ENCODE measurements around the gene YIPF4. TPM values are rescaled to one million over a fixed set of nuclear protein-coding genes. Genes with fewer than 3 reads are reported as not detected.

Gene YIPF4
- polyA plus RNA-seq, 1 donor (not counting 4 experiments of a cell fraction or from before 2014, with no cell fraction given), result 22.7 TPM

DNA sequence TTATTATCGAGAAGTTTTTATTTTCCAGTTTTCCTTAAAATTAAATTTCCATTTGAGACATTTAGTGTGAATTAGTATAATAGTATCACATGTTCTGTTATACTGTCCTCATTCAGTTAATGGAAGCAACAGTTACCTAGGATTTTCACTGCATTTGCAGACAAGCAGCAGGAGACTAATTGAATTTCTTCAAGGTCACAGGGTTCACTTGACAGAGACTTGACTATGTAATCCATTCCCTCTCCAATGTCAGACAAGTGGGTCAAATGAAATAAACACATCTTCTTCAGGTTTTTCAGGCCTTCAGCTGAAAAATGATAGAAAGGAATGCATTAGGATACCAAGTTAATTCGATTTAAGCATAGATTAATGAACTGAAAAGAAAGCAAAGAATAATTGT lies 39.7 kb upstream of the YIPF4 start:
- H2AFZ ChIP-seq (ENCODE audit: control insufficient read depth, low read length), result no peak overlapping the region
- H3K27ac ChIP-seq (ENCODE audit: control insufficient read depth, insufficient read depth, low read length), result no peak overlapping the region
- no peaks in the 10 kb centered on the region for H3K9me3 ChIP-seq (ENCODE audit: control insufficient read depth, low read depth, low read length)
- TF ChIP-seq, protein P1, sequence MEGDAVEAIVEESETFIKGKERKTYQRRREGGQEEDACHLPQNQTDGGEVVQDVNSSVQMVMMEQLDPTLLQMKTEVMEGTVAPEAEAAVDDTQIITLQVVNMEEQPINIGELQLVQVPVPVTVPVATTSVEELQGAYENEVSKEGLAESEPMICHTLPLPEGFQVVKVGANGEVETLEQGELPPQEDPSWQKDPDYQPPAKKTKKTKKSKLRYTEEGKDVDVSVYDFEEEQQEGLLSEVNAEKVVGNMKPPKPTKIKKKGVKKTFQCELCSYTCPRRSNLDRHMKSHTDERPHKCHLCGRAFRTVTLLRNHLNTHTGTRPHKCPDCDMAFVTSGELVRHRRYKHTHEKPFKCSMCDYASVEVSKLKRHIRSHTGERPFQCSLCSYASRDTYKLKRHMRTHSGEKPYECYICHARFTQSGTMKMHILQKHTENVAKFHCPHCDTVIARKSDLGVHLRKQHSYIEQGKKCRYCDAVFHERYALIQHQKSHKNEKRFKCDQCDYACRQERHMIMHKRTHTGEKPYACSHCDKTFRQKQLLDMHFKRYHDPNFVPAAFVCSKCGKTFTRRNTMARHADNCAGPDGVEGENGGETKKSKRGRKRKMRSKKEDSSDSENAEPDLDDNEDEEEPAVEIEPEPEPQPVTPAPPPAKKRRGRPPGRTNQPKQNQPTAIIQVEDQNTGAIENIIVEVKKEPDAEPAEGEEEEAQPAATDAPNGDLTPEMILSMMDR (optimal IDR thresholded peaks at IDR 0.05 in 1 of 3, IDR thresholded peaks at IDR 0.05 in 1 of 3, conservative IDR thresholded peaks at IDR 0.05 in 1 of 3; ENCODE audit: extremely low read depth in 1 of 3, insufficient read depth in 2 of 3, low read length in 3 of 3), result no peak
- TF ChIP-seq EZH2 (IDR thresholded peaks at IDR 0.05; ENCODE audit: low read length), result no peak
- H3K27me3 ChIP-seq (ENCODE audit: control insufficient read depth, extremely low read depth, insufficient read depth, low read length), result no peaks in the 10 kb centered on the region
- dilution Hi-C loops (cut with MboI; ENCODE audit: extremely low pct_ligation_motif_present, low sequenced_read_pairs), result no loop called here
- H3K4me1 ChIP-seq (ENCODE audit: control insufficient read depth, extremely low read depth, insufficient read depth, low read length), result peaks cover 16% of the 10 kb centered on the region
- no peaks in the 10 kb centered on the region for H3K79me2 ChIP-seq (ENCODE audit: control insufficient read depth, insufficient read depth, low read length)
- FAIRE-seq (no peak), DNase-seq (ENCODE audit: low read depth, low spot score) (no peak)
- H3K9ac ChIP-seq (ENCODE audit: control insufficient read depth, extremely low read depth, insufficient read depth, low read length), result no peak overlapping the region
- no peak overlapping the region for H3K4me2 ChIP-seq (ENCODE audit: control insufficient read depth, extremely low read depth, insufficient read depth, low read depth, low read length)
- H4K20me1 ChIP-seq (ENCODE audit: control insufficient read depth, extremely low read depth, insufficient read depth, low read length), result no peaks in the 10 kb centered on the region
- peaks cover 0 to 1% of the 10 kb centered on the region in 2 experiments for H3K36me3 ChIP-seq (ENCODE audit: control insufficient read depth in 2 of 2, extremely low read depth in 1 of 2, insufficient read depth in 2 of 2, low read length in 2 of 2)
- no peak overlapping the region for H3K4me3 ChIP-seq (ENCODE audit: control insufficient read depth in 2 of 3, extremely low read depth in 1 of 3, insufficient read depth in 2 of 3, low read depth in 1 of 3, low read length in 3 of 3)
- no peaks in the 10 kb centered on the region for H3K9me1 ChIP-seq (ENCODE audit: control insufficient read depth, extremely low read depth, insufficient read depth, low read length)

DNA sequence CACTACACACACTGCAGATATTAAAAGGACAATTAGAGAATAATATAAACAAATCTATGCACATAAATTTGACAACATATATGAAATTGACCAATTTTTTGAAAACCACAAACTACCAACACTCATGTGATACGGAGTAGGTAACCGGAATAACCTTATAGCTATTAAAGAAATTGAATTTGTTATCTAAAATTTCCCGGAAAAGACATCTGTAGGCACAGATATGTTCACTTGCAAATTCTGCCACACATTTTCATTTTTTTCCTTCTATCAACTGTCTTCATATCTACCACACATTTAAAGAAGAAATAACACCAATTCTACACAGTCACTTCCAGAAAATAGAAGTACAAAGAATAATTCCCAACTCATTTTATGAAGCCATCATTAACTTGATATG lies 35.4 kb upstream of the YIPF4 start:
- FAIRE-seq, result no peak

More for the DNA sequence above, 35.4 kb upstream of the YIPF4 start:
- H3K27ac ChIP-seq (ENCODE audit: control insufficient read depth, insufficient read depth, low read length), result no peak overlapping the region
- H3K9me3 ChIP-seq (ENCODE audit: control insufficient read depth, low read depth, low read length), result no peaks in the 10 kb centered on the region
- no peaks in the 10 kb centered on the region for H3K79me2 ChIP-seq (ENCODE audit: control insufficient read depth, insufficient read depth, low read length)
- no peak overlapping the region for H2AFZ ChIP-seq (ENCODE audit: control insufficient read depth, low read length)
- no peak overlapping the region for H3K4me3 ChIP-seq (ENCODE audit: control insufficient read depth in 2 of 3, extremely low read depth in 1 of 3, insufficient read depth in 2 of 3, low read depth in 1 of 3, low read length in 3 of 3)
- DNase-seq (ENCODE audit: low read depth, low spot score), result no peak
- dilution Hi-C loops (cut with MboI; ENCODE audit: extremely low pct_ligation_motif_present, low sequenced_read_pairs), result no loop called here
- no peak for TF ChIP-seq EZH2 (IDR thresholded peaks at IDR 0.05; ENCODE audit: low read length)
- TF ChIP-seq, protein P1 (optimal IDR thresholded peaks at IDR 0.05 in 1 of 3, IDR thresholded peaks at IDR 0.05 in 1 of 3, conservative IDR thresholded peaks at IDR 0.05 in 1 of 3; ENCODE audit: extremely low read depth in 1 of 3, insufficient read depth in 2 of 3, low read length in 3 of 3), result no peak
- H3K4me2 ChIP-seq (ENCODE audit: control insufficient read depth, extremely low read depth, insufficient read depth, low read depth, low read length), result no peak overlapping the region
- no peaks in the 10 kb centered on the region for H3K4me1 ChIP-seq (ENCODE audit: control insufficient read depth, extremely low read depth, insufficient read depth, low read length)
- no peaks in the 10 kb centered on the region for H3K9me1 ChIP-seq (ENCODE audit: control insufficient read depth, extremely low read depth, insufficient read depth, low read length)
- peaks cover 0 to 1% of the 10 kb centered on the region in 2 experiments for H3K36me3 ChIP-seq (ENCODE audit: control insufficient read depth in 2 of 2, extremely low read depth in 1 of 2, insufficient read depth in 2 of 2, low read length in 2 of 2)
- H4K20me1 ChIP-seq (ENCODE audit: control insufficient read depth, extremely low read depth, insufficient read depth, low read length), result no peaks in the 10 kb centered on the region
- H3K27me3 ChIP-seq (ENCODE audit: control insufficient read depth, extremely low read depth, insufficient read depth, low read length), result no peaks in the 10 kb centered on the region
- no peak overlapping the region for H3K9ac ChIP-seq (ENCODE audit: control insufficient read depth, extremely low read depth, insufficient read depth, low read length)

Data from keratinocyte (primary cell).